PC-9 (cell line): ENCODE measurements around the gene XPA. TPM values are rescaled to one million over a fixed set of nuclear protein-coding genes. Genes with fewer than 3 reads are reported as not detected.

Source experiments
- BruUV-seq: library from RNA; stranded (reverse); fragments of 400-500 nt; replicated peaks from 2 replicates; lab custom pipeline; 2021; lab: Mats Ljungman, UMichigan
- CTCF ChIA-PET: fragments of 300-600 bp; sonication (Branson Sonifier 250); formaldehyde crosslinking; loops from one replicate; lab custom pipeline; 2022; ENCODE audit warnings: antibody characterized with exemption; lab: Charles Lee
- POLR2A ChIA-PET: fragments of 300-600 bp; sonication (Branson Sonifier 250); formaldehyde crosslinking; loops from one replicate; lab custom pipeline; 2022; ENCODE audit warnings: antibody characterized with exemption; ENCODE audit not compliant: unreplicated experiment; lab: Charles Lee
- DNase-seq, 2 experiments: peaks; one replicate each; pipeline versions ENCODE4 v3.0.0 to v3.0.0-alpha.2; 2015 to 2022; ENCODE audit warnings: mixed read lengths in 1 of 2
- H2AFZ ChIP-seq: fragments of 200-600 bp; sonication (generic); 2 replicates; pipeline ENCODE4 v1.8.1; 2017; ENCODE audit warnings: antibody characterized with exemption
- H3F3A ChIP-seq: fragments of 200-600 bp; sonication (generic); 2 replicates; pipeline ENCODE4 v1.8.1; 2017; ENCODE audit warnings: antibody characterized with exemption, mild to moderate bottlenecking, low read depth; ENCODE audit not compliant: insufficient read depth
- H3K27ac ChIP-seq: fragments of 200-600 bp; sonication (generic); 2 replicates; pipeline ENCODE4 v1.6.1; 2016; ENCODE audit warnings: mixed run types
- H3K27me3 ChIP-seq: fragments of 200-600 bp; sonication (generic); 2 replicates; pipeline ENCODE4 v1.6.1; 2016; ENCODE audit warnings: low read depth, mixed run types; ENCODE audit not compliant: insufficient read depth
- H3K36me3 ChIP-seq: fragments of 200-600 bp; sonication (generic); 2 replicates; pipeline ENCODE4 v1.6.1; 2016; ENCODE audit warnings: low read depth, mixed run types
- H3K4me1 ChIP-seq: fragments of 200-600 bp; sonication (generic); replicated peaks from 2 replicates; pipeline ENCODE4 v1.6.1; 2016; ENCODE audit warnings: mixed run types; ENCODE audit not compliant: insufficient read depth
- H3K4me2 ChIP-seq: fragments of 200-600 bp; sonication (generic); 2 replicates; pipeline ENCODE4 v1.6.1; 2017; ENCODE audit warnings: mixed run types
- H3K4me3 ChIP-seq: fragments of 200-600 bp; sonication (generic); 2 replicates; pipeline ENCODE4 v1.6.1; 2016; ENCODE audit warnings: mixed run types
- H3K79me2 ChIP-seq: fragments of 200-600 bp; sonication (generic); 2 replicates; pipeline ENCODE4 v1.6.1; 2017; ENCODE audit warnings: low read depth, mixed run types
- H3K9me2 ChIP-seq: fragments of 200-600 bp; sonication (generic); 2 replicates; pipeline ENCODE4 v1.8.1; 2017; ENCODE audit warnings: mild to moderate bottlenecking; ENCODE audit not compliant: insufficient read depth
- H3K9me3 ChIP-seq: fragments of 200-600 bp; sonication (generic); 2 replicates; pipeline ENCODE4 v1.8.1; 2016; ENCODE audit warnings: low read depth; ENCODE audit not compliant: insufficient read depth
- H4K20me1 ChIP-seq: fragments of 200-600 bp; sonication (generic); 2 replicates; pipeline ENCODE4 v1.8.1; 2017; ENCODE audit not compliant: insufficient read depth
- CTCF ChIP-seq: fragments of 200-600 bp; sonication (generic); conservative IDR thresholded peaks from 2 replicates; pipeline ENCODE4 v1.6.1; 2017; ENCODE audit warnings: mixed run types, antibody characterized with exemption, mild to moderate bottlenecking, moderate library complexity
- EZH2 ChIP-seq: fragments of 200-600 bp; sonication (generic); IDR thresholded peaks from 2 replicates; pipeline ENCODE4 v1.8.0; 2017; ENCODE audit warnings: antibody characterized with exemption, low read depth
- intact Hi-C: fragments of 100-400 bp; cut with micrococcal nuclease; formaldehyde crosslinking; loops from one replicate; pipeline ENCODE4 v1.10.0; 2022; ENCODE audit not compliant: unreplicated experiment
- total RNA-seq: library from RNA; stranded (reverse); gene quantifications from 2 replicates; pipeline ENCODE4 v1.2.3, GENCODE V29; 2021

Gene XPA
- total RNA-seq, 1 experiment from 2014 or later, result 17.4 TPM

DNA sequence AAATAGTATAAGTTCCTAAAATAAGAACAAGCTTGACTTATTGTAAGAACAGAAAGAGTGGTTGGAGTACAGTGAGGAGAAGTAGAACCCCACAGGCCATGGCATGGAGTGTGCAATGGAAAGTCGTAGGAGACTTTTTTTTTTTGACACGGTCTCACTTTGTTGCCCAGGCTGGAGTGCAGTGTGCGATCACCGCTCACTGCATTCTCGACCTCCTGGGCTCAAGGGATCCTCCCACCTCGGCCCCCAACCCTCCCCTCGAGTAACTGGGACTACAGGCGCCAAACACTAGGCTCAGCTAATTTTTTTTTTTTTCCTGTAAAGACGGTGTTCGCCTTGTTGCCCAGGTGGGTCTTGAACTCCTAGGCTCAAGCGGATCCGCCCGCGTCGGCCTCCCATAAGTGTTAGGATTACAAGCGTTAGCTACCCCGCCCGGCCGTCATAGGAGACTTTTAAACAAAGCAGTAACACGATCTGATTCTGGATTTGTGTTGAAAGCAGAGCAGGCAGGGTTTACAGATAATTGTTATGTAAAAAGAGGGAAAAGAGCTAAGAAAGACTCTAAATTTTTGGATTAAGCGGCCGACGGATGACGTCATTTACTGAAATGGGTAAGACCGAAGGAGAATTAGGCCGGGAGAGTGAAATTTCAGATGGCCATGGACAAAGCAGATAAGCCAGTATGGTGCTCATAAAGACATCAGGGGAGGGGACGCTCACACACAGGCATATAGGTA, 64.7 kb downstream of the XPA start:
- DNase-seq, result peak; percentile 53 to 55
- no peaks in the 10 kb centered on the region for H3K9me3 ChIP-seq
- POLR2A ChIA-PET, result interaction anchor here (0.6 to 0.7 kb wide), 5 partner anchors 71 to 389 kb away, joined by 5 to 11 read pairs (median 8); partner anchors contain the start of gene TRMO
- no peak for TF ChIP-seq EZH2
- 0 out of 2 replicates have a peak, but pooled peaks have one; percentile 30 for TF ChIP-seq CTCF
- no peaks in the 10 kb centered on the region for H3K27me3 ChIP-seq
- CTCF ChIA-PET, result interaction anchor here (0.7 to 2.3 kb wide), 5 partner anchors 17 to 289 kb away, joined by 3 to 10 read pairs (median 3); no protein-coding TSS in a partner anchor
- H3F3A ChIP-seq, result peaks cover 41% of the 10 kb centered on the region
- intact Hi-C loops, result no loop called here
- H3K36me3 ChIP-seq, result no peaks in the 10 kb centered on the region
- TSS peak; percentile 73 for BruUV-seq
- H4K20me1 ChIP-seq, result peaks cover 19% of the 10 kb centered on the region
- peaks cover 38% of the 10 kb centered on the region for H3K4me1 ChIP-seq
- H3K4me3 ChIP-seq, result peak overlapping the region; percentile 95
- H3K79me2 ChIP-seq, result peaks cover 79% of the 10 kb centered on the region
- no peaks in the 10 kb centered on the region for H3K9me2 ChIP-seq
- peak overlapping the region; percentile 81 for H2AFZ ChIP-seq
- peak overlapping the region; percentile 99 for H3K4me2 ChIP-seq
- peak overlapping the region; percentile 99 for H3K27ac ChIP-seq

GRCh38 chr9:97630591-97630990, 66.5 kb downstream of the XPA start:
- peaks cover 41% of the 10 kb centered on the region for H3F3A ChIP-seq
- no peak overlapping the region for H3K4me3 ChIP-seq
- no peak overlapping the region for H3K27ac ChIP-seq
- peaks cover 24% of the 10 kb centered on the region for H3K4me1 ChIP-seq
- no peaks in the 10 kb centered on the region for H3K9me2 ChIP-seq
- no TSS peak for BruUV-seq
- H3K79me2 ChIP-seq, result peaks cover 68% of the 10 kb centered on the region
- no peak overlapping the region for H3K4me2 ChIP-seq
- no peak for TF ChIP-seq CTCF
- TF ChIP-seq EZH2, result no peak
- no peaks in the 10 kb centered on the region for H3K27me3 ChIP-seq
- DNase-seq, result no peak
- H4K20me1 ChIP-seq, result peaks cover 10% of the 10 kb centered on the region
- 0 out of 2 replicates have a peak, but pooled peaks cover 3% of the 10 kb centered on the region for H3K36me3 ChIP-seq
- no peaks in the 10 kb centered on the region for H3K9me3 ChIP-seq
- ChIA-PET POLR2A (no interaction called here), CTCF (no interaction called here)
- intact Hi-C loops, result no loop called here
- no peak overlapping the region for H2AFZ ChIP-seq

DNA sequence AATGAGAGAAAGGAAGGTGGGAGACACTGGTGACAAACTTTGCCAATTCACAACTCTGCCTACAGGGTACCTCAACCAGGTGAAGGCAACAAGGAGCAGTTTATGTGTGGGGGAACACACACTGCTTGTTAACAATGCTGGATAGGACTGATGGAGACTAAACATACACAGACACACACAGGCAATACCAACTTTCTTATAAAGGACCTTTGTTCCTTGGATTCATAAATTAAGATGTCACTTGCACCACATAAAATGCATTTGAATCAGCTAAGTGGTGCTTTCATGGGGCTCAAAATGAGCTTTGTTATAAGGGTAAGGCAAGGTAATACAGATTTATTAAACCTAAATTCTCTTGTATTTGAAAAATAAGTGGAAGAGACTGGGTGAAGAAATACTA, 68.0 kb downstream of the XPA start:
- Histone ChIP-seq H3K27ac (no peak overlapping the region), H3F3A (peaks cover 35% of the 10 kb centered on the region), H3K79me2 (peaks cover 53% of the 10 kb centered on the region), H3K9me3 (no peaks in the 10 kb centered on the region), H3K27me3 (no peaks in the 10 kb centered on the region), H3K4me3 (no peak overlapping the region), H3K4me1 (peaks cover 13% of the 10 kb centered on the region), H2AFZ (no peak overlapping the region), H4K20me1 (no peaks in the 10 kb centered on the region), H3K9me2 (no peaks in the 10 kb centered on the region), H3K4me2 (no peak overlapping the region), H3K36me3 (0 out of 2 replicates have a peak, but pooled peaks cover 8% of the 10 kb centered on the region)
- intact Hi-C loops, result no loop called here
- no peak for TF ChIP-seq CTCF
- TF ChIP-seq EZH2, result no peak
- ChIA-PET CTCF (no interaction called here), POLR2A (no interaction called here)
- no peak for DNase-seq
- BruUV-seq, result no TSS peak
